HG02970 (cell line): ENCODE results near the gene CTIF.

Source experiments
- ATAC-seq: cut with Tn5 transposase; IDR thresholded peaks from one replicate; pipeline ENCODE4 v1.9.1; 2021; ENCODE audit warnings: mild to moderate bottlenecking, moderate library complexity, moderate number of reproducible peaks; ENCODE audit not compliant: unreplicated experiment, low FRiP score

The CTIF gene

GRCh38 chr18:48780201-48780912 lies 241.5 kb downstream of the CTIF start:
- ATAC-seq, result no peak

DNA sequence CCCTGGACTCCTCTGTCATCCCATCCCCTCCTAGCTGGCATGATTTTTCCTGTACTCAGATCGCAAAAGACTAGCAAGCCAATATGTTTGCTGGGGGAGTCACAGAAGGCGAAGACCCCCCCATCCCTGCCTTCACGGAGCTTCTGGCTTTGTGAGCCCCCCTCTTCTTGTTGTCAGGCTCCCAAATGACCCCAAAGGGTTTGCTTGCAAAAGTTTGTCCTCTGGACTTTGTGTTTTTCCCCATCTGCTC lies 242.0 kb downstream of the CTIF start:
- no peak for ATAC-seq

- ATAC-seq, result no peak
These were observed 242.5 kb downstream of the CTIF start for GRCh38 chr18:48781163-48781987.

DNA sequence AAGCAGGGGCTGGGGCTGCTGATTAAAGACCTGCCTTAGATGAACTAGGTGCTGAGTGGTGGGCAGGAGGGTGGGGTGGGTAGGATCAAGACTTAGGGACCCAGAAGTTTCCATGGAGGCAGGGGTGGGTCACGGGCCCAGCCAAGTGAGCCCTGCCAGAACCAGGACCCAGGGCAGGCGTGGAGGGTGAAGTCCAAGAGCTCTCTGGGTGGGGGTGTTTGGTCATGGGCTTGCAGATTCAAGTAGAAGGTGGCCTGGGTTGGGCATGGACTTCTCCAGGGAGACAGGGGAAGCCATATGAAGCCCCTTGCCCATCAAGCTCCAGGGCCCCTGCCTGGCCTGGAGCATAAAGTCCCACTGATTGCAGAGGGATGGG lies 243.1 kb downstream of the CTIF start:
- ATAC-seq, result no peak

DNA sequence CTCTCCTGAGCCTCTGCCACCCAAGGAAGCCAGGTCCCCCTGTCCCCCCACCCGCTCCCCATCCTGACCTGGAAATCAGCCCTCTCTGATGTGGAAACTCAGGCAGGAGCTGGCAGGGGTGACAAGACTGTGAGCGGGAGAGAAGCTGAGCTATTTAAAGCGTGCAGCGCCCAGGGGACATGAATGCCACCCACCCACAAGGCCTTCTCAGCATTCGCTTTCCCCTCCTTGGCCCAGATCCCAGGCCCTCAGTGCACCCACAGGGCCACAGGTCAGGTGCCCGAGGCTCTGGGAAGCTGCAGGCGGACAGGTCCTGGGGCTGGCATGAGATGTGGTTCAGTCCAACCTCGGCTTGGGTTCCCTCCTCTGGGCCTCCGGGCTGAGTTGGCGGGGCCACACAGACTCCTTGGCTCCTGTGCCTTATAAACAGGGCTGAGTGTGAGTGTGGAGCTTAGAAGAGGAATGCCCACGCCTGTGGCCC lies 243.6 kb downstream of the CTIF start:
- ATAC-seq, result no peak

GRCh38 chr18:48783616-48784520 lies 245.0 kb downstream of the CTIF start:
- no peak for ATAC-seq

DNA sequence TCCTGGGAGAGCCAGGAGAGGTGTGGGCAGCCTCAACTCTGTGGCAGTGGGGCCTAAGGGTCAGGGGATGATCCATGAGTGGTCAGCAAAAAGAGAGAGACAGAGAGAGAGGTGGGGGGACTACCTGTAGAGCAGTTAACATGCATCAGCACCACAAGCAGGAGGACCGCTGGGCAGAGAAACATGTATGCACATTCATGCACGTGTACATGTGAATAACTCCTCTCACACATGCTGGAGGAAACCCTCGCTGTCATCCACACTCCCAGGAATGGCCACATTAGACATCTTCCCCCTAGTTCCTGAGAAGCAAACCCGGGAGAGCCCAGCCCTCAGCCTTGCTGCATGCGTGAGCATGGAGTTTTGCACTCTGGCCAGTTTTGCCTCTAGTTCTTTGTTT lies 245.8 kb downstream of the CTIF start:
- no peak for ATAC-seq

DNA sequence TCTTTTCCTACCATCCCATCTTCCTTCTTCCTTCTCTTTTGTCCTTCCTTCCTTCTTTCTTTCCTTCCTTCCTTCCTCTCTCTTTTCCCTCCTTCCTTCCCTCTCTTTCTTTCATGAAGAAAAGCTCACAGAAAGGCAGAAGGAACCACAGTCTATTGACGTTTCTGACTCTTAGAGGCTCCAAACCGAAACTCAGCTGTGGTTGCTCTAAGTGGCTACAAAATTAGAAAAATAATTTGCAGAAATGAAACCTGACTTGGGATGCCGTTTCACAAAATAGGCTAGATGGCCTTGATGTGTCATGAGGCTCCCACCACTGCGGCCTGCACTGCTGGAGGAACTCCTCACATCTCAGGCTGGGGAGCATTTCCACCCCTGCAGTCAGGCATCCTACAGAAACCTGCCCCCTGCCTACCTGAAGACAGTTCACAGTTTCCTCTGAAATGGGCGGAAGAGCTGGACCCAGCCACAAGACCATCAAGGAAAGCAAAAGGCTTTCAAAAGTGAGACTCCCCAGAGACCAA lies 246.3 kb downstream of the CTIF start:
- ATAC-seq, result peak; percentile 65

DNA sequence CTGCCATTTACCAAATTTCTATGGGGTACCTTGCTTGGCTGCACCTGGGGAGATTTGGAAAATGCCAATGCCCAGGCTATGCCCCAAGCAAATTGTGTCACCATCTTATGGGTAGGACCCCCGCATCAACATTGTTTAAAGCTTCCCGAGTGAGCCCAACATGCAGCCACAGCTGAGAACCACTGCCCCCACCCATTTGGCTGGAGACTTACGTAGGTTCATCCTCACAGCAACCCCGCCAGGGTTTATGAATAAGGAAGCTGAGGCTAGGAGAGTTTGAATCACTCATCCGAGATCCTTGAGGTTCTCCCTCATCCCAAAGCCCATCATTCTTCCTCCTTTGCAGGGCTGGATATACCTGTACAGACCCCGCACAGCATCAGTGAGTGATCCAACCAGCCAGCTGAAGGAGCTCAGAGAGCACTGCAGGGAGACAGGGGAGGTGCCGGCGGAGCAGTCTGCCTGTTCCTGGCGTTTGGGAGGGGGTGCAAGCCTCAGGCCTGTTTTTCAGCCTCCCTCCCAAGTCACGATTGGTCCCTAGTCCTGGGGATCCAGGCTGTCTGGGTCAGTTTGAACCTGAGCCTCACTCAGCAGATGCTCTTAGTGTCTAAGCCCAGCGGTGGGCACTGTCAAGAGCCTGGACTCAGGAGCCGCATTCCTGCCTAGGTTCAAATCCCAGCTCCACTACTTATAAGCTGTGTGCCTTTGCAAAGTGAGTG lies 247.1 kb downstream of the CTIF start:
- no peak for ATAC-seq

GRCh38 chr18:48786455-48787202 lies 247.8 kb downstream of the CTIF start:
- ATAC-seq, result no peak

GRCh38 chr18:48787203-48788151 lies 248.6 kb downstream of the CTIF start:
- ATAC-seq, result no peak

GRCh38 chr18:48788373-48788772 lies 249.5 kb downstream of the CTIF start:
- ATAC-seq, result no peak

DNA sequence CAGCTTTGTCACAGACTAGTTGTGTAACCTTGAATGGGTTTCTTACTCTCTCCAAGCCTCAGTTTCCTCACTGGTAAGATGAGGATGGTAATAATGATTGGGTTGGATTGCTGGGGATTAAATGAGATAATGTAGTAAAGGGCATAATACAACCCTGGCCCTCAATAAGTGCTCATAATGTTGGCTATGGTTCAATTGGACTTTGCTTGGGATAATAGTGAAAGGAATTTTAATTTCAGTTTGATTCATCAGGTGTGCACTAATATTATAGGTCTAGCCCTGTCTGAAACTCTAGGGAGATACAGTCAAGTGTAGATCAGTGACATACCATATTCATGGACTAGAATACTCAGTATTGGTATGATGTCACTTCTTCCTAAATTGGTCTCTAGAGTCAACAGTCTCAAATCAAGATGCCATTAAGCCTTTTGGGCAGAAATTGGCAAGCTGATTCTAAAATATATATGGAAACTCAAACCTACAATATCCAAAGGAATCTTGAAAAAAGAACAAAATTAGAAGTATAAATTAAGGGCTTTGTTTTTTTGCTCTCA lies 250.5 kb downstream of the CTIF start:
- no peak for ATAC-seq

GRCh38 chr18:48790226-48790863 lies 251.5 kb downstream of the CTIF start:
- ATAC-seq, result no peak

DNA sequence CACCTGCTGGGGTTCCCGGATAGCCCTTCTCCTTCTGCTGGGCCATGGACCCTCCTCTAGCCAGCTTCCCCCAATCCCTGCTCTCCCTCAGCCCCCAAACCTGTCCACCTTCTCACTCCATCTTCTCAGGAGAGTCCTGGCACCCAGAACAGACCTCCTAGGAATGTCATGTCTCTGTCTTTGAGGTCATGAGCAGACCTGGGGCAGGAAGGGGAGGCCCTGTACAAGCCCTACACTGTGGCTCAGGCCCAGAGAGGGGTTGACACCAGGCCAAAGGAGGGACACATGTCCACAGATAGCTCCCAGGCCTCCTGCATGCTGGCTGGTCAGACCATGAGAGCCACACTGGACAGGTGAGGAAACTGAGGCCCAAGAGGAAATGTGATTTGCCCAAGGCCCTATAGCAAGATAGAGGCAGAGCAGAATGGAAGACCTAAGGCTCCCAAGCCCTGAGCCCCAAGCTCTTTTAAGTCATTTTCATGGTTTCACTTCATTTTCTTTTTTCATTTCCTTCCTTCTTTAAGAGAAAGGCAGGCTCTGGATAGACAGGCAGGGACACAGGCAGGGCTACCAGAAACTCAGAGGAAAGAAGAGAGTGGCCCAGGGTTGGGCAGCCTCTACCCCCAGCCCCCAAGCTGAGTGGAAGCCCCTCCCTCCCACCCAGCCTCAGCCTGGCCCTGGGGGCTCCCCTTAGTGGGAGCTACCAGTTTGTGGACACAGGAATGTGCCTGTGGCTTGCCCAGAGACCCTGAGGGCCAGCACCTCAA lies 252.2 kb downstream of the CTIF start:
- ATAC-seq, result no peak

- no peak for ATAC-seq
These were observed 252.8 kb downstream of the CTIF start for GRCh38 chr18:48791636-48792105.

GRCh38 chr18:48792141-48792540 lies 253.3 kb downstream of the CTIF start:
- no peak for ATAC-seq
